ENCODE data around the gene NUDT21. TPM values are rescaled to one million over a fixed set of nuclear protein-coding genes. Genes with fewer than 3 reads are reported as not detected.
A peak's percentile ranks its signal among the peaks of the same experiment; 100 is the strongest.

The NUDT21 gene
- total and polyA plus RNA-seq, 10 of the 15 experiments (the other 5 are each of a cell fraction or from before 2014, with no cell fraction given): 70.1 to 229 (median 127) TPM

DNA sequence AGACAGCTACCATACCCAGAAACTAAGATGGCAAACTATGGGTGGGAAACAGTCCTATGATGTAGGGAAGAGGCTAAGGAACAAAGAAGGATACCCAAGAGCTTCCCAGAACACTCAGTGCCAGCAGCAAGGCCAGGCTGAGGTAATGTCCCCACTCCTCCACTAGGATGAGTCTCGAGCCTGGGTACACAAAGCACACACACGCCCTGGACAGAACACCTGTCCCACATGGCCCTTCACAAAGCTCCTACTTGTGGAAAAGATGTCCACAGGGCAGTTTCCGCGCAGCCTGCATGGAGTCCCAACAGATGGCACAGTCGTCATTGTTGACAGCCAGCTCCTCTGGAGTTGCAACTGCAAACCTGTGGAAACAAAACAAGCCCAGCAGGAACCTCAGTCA is 49.6 kb downstream of the NUDT21 start:
- WGBS (ENCODE audit: insufficient coverage, insufficient replicate concordance, low lambda C conversion rate, missing lambda C conversion rate): 66% methylated on average over 5 of the region's 5 CpGs
- DNase-seq (ENCODE audit: low read depth, low spot score) (no peak), ATAC-seq (peak; percentile 88), FAIRE-seq (no peak)
- no peaks in the 10 kb centered on the region for H3K79me2 ChIP-seq (ENCODE audit: control insufficient read depth, insufficient read depth, low read length)
- no peaks in the 10 kb centered on the region for H4K20me1 ChIP-seq (ENCODE audit: control insufficient read depth, insufficient read depth)
- H3K4me3 ChIP-seq: no peak overlapping the region
- no peak overlapping the region for H2AFZ ChIP-seq (ENCODE audit: control insufficient read depth, low read depth, low read length)
- H3K9ac ChIP-seq (ENCODE audit: control insufficient read depth, insufficient read depth, low read length): no peak overlapping the region
- ChIA-PET SMC1A (ENCODE audit: uncharacterized antibody, unreplicated experiment) (interaction anchor here (0.8 kb wide), 1 partner anchor 21 kb away, joined by 3 read pairs; no protein-coding TSS in a partner anchor), POLR2A (interaction anchor here (0.6 kb wide), 1 partner anchor 51 kb away, joined by 6 read pairs; no protein-coding TSS in a partner anchor), RAD21 (ENCODE audit: unreplicated experiment) (interaction anchor here (0.9 kb wide), 2 partner anchors 50 to 300 kb away, joined by 3 read pairs; partner anchors contain the start of genes NUDT21 and OGFOD1), CTCF (interaction anchor here (0.5 to 1.5 kb wide), 5 partner anchors 8 to 300 kb away, joined by 3 to 5 read pairs (median 3); partner anchors contain the start of genes NUDT21 and OGFOD1)
- H3K27ac ChIP-seq (ENCODE audit: control insufficient read depth, insufficient read depth): no peak overlapping the region
- intact Hi-C loops (cut with micrococcal nuclease; ENCODE audit: unreplicated experiment) (no loop called here), in situ Hi-C loops (cut with MboI) (no loop called here)
- H3K27me3 ChIP-seq (replicated peaks in 1 of 2; ENCODE audit: control insufficient read depth in 2 of 2, insufficient read depth in 2 of 2, low read length in 1 of 2): no peaks in the 10 kb centered on the region
- no peak overlapping the region for H3K4me2 ChIP-seq (ENCODE audit: control insufficient read depth, insufficient read depth)
- no TSS peak for BruUV-seq (replicated peaks)
- TF ChIP-seq IKZF2 (IDR thresholded peaks at IDR 0.05) (no peak), RAD21 (IDR thresholded peaks at IDR 0.05; ENCODE audit: insufficient read depth, low read depth, low read length) (peak; percentile 36)
- TF ChIP-seq, protein P1, sequence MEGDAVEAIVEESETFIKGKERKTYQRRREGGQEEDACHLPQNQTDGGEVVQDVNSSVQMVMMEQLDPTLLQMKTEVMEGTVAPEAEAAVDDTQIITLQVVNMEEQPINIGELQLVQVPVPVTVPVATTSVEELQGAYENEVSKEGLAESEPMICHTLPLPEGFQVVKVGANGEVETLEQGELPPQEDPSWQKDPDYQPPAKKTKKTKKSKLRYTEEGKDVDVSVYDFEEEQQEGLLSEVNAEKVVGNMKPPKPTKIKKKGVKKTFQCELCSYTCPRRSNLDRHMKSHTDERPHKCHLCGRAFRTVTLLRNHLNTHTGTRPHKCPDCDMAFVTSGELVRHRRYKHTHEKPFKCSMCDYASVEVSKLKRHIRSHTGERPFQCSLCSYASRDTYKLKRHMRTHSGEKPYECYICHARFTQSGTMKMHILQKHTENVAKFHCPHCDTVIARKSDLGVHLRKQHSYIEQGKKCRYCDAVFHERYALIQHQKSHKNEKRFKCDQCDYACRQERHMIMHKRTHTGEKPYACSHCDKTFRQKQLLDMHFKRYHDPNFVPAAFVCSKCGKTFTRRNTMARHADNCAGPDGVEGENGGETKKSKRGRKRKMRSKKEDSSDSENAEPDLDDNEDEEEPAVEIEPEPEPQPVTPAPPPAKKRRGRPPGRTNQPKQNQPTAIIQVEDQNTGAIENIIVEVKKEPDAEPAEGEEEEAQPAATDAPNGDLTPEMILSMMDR (IDR thresholded peaks at IDR 0.05 in 2 of 3, conservative IDR thresholded peaks at IDR 0.05 in 1 of 3; ENCODE audit: control insufficient read depth in 2 of 3, extremely low read depth in 1 of 3, insufficient read depth in 1 of 3, low read depth in 3 of 3, low read length in 3 of 3): peak; percentile 29 to 45 (median 42); a peak in 5 of 6 replicates
- no peaks in the 10 kb centered on the region for H3K9me3 ChIP-seq (replicated peaks; ENCODE audit: control insufficient read depth, insufficient read depth, low read length)
- H3K4me1 ChIP-seq (ENCODE audit: control insufficient read depth, insufficient read depth, low read length): no peaks in the 10 kb centered on the region
- H3K36me3 ChIP-seq (ENCODE audit: control insufficient read depth in 2 of 2, insufficient read depth in 2 of 2, low read length in 1 of 2): peaks cover 10 to 30% of the 10 kb centered on the region in 2 experiments

DNA sequence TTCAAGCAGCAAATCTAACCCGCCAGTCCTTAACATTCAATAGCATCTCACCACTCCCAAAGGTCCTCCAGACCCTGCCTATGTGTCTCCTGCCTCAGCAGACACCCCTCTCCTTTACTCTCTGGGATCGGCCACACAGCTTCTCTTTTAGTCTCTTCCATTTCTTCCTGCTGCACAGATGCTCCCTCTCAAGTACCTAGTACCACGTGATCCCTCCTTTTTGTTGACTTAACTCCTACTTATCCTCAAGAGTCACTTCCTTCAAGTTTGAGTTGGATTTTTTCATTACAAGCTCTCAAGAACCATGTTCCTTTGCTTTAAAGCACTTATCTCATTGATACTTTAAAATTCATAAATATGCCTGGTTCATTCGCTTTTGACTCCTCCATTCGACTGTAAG is 50.7 kb downstream of the NUDT21 start:
- TSS peak; percentile 52 for BruUV-seq (replicated peaks)
- TF ChIP-seq, protein P2, sequence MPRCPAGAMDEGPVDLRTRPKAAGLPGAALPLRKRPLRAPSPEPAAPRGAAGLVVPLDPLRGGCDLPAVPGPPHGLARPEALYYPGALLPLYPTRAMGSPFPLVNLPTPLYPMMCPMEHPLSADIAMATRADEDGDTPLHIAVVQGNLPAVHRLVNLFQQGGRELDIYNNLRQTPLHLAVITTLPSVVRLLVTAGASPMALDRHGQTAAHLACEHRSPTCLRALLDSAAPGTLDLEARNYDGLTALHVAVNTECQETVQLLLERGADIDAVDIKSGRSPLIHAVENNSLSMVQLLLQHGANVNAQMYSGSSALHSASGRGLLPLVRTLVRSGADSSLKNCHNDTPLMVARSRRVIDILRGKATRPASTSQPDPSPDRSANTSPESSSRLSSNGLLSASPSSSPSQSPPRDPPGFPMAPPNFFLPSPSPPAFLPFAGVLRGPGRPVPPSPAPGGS (IDR thresholded peaks at IDR 0.05; ENCODE audit: borderline replicate concordance, insufficient read depth, low read depth, low read length, poor library complexity, severe bottlenecking): no peak
- TF ChIP-seq BHLHE40 (IDR thresholded peaks at IDR 0.05; ENCODE audit: borderline replicate concordance in 1 of 2, low read depth in 2 of 2, low read length in 1 of 2) (no peak), STAT1 (conservative IDR thresholded peaks at IDR 0.05) (no peak), BACH1 (IDR thresholded peaks at IDR 0.05; ENCODE audit: borderline replicate concordance) (no peak), POU2F2 (IDR thresholded peaks at IDR 0.05; ENCODE audit: borderline replicate concordance, low read depth, low read length) (no peak)
- TF ChIP-seq, protein P3, sequence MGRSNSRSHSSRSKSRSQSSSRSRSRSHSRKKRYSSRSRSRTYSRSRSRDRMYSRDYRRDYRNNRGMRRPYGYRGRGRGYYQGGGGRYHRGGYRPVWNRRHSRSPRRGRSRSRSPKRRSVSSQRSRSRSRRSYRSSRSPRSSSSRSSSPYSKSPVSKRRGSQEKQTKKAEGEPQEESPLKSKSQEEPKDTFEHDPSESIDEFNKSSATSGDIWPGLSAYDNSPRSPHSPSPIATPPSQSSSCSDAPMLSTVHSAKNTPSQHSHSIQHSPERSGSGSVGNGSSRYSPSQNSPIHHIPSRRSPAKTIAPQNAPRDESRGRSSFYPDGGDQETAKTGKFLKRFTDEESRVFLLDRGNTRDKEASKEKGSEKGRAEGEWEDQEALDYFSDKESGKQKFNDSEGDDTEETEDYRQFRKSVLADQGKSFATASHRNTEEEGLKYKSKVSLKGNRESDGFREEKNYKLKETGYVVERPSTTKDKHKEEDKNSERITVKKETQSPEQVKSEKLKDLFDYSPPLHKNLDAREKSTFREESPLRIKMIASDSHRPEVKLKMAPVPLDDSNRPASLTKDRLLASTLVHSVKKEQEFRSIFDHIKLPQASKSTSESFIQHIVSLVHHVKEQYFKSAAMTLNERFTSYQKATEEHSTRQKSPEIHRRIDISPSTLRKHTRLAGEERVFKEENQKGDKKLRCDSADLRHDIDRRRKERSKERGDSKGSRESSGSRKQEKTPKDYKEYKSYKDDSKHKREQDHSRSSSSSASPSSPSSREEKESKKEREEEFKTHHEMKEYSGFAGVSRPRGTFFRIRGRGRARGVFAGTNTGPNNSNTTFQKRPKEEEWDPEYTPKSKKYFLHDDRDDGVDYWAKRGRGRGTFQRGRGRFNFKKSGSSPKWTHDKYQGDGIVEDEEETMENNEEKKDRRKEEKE (IDR thresholded peaks at IDR 0.05): no peak

More for the DNA sequence above, 50.7 kb downstream of the NUDT21 start:
- Histone ChIP-seq H3K4me3 (no peak overlapping the region), H3K27me3 (replicated peaks in 1 of 2; ENCODE audit: control insufficient read depth in 2 of 2, insufficient read depth in 2 of 2, low read length in 1 of 2) (no peaks in the 10 kb centered on the region), H4K20me1 (ENCODE audit: control insufficient read depth, insufficient read depth) (no peaks in the 10 kb centered on the region), H3K79me2 (ENCODE audit: control insufficient read depth, insufficient read depth, low read length) (no peaks in the 10 kb centered on the region), H3K27ac (ENCODE audit: control insufficient read depth, insufficient read depth) (no peak overlapping the region), H3K9me3 (replicated peaks; ENCODE audit: control insufficient read depth, insufficient read depth, low read length) (no peaks in the 10 kb centered on the region), H3K4me2 (ENCODE audit: control insufficient read depth, insufficient read depth) (no peak overlapping the region), H3K9ac (ENCODE audit: control insufficient read depth, insufficient read depth, low read length) (no peak overlapping the region), H3K36me3 (ENCODE audit: control insufficient read depth in 2 of 2, insufficient read depth in 2 of 2, low read length in 1 of 2) (peaks cover 10 to 30% of the 10 kb centered on the region in 2 experiments), H3K4me1 (ENCODE audit: control insufficient read depth, insufficient read depth, low read length) (no peaks in the 10 kb centered on the region), H2AFZ (ENCODE audit: control insufficient read depth, low read depth, low read length) (no peak overlapping the region)
- ATAC-seq: no peak
- 79% methylated on average over 5 of the region's 5 CpGs for WGBS (ENCODE audit: insufficient coverage, insufficient replicate concordance, low lambda C conversion rate, missing lambda C conversion rate)
- intact Hi-C loops (cut with micrococcal nuclease; ENCODE audit: unreplicated experiment) (no loop called here), in situ Hi-C loops (cut with MboI) (no loop called here)
- ChIA-PET CTCF (interaction anchor here (1.4 kb wide), 1 partner anchor 9 kb away, joined by 5 read pairs; no protein-coding TSS in a partner anchor), SMC1A (ENCODE audit: uncharacterized antibody, unreplicated experiment) (interaction anchor here (1.6 kb wide), 1 partner anchor 10 kb away, joined by 3 read pairs; no protein-coding TSS in a partner anchor), POLR2A (interaction anchor here (1.3 kb wide), 1 partner anchor 13 kb away, joined by 4 read pairs; no protein-coding TSS in a partner anchor), RAD21 (ENCODE audit: unreplicated experiment) (interaction anchor here (0.7 kb wide), 1 partner anchor 489 kb away, joined by 5 read pairs; no protein-coding TSS in a partner anchor)
- no peak for DNase-seq (ENCODE audit: low read depth, low spot score)
- no peak for FAIRE-seq

Measured in GM12878 (cell line).